GM12801 (cell line): ENCODE data around the gene DALRD3.

Experiments
- TF ChIP-seq, protein P1 (sequence below): IDR thresholded peaks from one replicate; pipeline ENCODE4 v1.5.1; 2011; ENCODE audit warnings: control low read depth; ENCODE audit not compliant: insufficient read length; ENCODE audit errors: extremely low read depth

DALRD3 gene

DNA sequence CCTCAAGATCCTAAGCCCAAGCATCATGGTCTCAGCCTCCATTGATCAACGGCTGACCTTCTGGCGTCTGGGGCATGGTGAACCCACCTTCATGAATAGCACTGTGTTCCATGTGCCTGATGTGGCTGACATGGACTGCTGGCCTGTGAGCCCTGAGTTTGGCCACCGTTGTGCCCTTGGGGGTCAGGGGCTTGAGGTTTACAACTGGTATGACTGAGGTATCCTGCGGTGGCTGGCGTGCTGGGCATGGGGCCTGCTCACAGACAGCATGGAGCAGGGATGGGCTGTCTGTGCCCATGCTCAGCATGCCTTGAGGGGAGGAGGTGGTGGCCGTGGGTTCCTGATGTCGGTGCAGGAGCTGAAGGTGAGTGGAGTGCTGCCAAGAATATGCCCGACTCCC is 3.3 kb downstream of the DALRD3 start:
- TF ChIP-seq, protein P1, sequence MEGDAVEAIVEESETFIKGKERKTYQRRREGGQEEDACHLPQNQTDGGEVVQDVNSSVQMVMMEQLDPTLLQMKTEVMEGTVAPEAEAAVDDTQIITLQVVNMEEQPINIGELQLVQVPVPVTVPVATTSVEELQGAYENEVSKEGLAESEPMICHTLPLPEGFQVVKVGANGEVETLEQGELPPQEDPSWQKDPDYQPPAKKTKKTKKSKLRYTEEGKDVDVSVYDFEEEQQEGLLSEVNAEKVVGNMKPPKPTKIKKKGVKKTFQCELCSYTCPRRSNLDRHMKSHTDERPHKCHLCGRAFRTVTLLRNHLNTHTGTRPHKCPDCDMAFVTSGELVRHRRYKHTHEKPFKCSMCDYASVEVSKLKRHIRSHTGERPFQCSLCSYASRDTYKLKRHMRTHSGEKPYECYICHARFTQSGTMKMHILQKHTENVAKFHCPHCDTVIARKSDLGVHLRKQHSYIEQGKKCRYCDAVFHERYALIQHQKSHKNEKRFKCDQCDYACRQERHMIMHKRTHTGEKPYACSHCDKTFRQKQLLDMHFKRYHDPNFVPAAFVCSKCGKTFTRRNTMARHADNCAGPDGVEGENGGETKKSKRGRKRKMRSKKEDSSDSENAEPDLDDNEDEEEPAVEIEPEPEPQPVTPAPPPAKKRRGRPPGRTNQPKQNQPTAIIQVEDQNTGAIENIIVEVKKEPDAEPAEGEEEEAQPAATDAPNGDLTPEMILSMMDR = no peak

DNA sequence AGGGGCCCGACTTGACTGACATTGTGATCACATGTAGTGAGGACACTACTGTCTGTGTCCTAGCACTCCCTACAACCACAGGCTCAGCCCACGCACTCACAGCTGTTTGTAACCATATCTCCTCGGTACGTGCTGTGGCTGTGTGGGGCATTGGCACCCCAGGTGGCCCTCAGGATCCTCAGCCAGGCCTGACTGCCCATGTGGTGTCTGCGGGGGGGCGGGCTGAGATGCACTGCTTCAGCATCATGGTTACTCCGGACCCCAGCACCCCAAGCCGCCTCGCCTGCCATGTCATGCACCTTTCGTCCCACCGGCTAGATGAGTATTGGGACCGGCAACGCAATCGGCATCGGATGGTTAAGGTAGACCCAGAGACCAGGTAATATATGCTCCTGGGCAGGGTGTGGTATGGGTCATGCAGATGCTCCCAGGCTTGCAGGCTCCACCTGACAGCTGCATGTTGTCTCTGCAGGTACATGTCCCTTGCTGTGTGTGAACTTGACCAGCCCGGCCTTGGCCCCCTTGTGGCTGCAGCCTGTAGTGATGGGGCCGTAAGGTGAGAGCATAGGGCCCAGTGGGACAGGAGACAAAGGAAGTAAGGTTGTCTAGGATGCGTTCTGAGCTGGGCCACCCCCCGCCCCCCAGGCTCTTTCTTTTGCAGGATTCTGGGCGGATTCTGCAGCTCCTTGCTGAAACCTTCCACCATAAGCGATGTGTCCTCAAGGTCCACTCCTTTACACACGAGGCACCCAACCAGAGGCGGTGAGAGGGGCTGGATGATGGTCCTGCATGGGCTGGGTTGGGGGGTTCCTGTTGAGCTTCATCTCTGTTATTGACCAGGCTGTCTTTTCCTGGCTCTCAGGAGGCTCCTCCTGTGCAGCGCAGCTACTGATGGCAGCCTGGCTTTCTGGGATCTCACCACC is 4.4 kb downstream of the DALRD3 start:
- TF ChIP-seq, protein P1 = peak; percentile 13

DNA sequence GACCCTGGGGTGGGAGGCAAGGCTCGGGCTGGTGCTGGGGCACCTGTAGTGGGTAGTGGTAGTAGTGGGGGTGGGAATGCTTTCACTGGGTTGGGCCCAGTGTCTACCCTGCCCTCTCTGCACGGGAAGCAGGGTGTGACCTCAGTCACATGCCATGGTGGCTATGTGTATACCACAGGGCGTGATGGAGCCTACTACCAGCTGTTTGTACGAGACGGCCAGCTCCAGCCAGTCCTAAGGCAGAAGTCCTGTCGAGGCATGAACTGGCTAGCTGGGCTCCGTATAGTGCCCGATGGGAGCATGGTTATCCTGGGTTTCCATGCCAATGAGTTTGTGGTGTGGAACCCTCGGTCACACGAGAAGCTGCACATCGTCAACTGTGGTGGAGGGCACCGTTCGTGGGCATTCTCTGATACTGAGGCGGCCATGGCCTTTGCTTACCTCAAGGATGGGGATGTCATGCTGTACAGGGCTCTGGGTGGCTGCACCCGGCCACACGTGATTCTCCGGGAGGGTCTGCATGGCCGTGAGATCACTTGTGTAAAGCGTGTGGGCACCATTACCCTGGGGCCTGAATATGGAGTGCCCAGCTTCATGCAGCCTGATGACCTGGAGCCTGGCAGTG is 5.2 kb downstream of the DALRD3 start:
- TF ChIP-seq, protein P1 = no peak

DNA sequence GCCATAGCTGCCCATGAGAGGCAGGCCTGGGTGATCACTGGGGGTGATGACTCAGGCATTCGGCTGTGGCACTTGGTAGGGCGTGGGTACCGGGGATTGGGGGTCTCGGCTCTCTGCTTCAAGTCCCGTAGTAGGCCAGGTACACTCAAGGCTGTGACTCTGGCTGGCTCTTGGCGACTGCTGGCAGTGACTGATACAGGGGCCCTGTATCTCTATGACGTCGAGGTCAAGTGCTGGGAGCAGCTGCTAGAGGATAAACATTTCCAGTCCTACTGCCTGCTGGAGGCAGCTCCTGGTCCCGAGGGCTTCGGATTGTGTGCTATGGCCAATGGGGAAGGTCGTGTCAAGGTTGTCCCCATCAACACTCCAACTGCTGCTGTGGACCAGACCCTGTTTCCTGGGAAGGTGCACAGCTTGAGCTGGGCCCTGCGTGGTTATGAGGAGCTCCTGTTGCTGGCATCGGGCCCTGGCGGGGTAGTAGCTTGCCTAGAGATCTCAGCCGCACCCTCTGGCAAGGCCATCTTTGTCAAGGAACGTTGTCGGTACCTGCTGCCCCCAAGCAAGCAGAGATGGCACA is 5.9 kb downstream of the DALRD3 start:
- TF ChIP-seq, protein P1 = no peak

DNA sequence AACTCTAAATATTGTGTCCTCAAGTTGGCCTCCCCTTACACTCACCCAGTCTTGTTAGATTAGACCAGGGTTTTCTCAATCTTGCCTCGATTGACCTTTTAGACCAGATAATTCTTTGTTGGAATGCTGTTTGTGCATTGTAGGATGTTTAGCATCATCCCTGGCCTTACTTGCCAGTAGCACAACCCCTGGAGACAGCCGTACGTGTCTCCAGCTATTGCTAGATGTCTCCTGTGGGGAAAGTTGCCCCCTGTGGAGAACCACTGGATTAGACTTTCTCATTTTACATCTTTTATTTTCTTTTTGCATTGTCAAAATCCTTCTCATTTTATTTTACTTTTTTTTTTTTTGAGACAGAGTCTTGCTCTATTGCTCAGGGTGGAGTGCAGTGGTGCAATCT is 9.0 kb downstream of the DALRD3 start:
- TF ChIP-seq, protein P1 = no peak

DNA sequence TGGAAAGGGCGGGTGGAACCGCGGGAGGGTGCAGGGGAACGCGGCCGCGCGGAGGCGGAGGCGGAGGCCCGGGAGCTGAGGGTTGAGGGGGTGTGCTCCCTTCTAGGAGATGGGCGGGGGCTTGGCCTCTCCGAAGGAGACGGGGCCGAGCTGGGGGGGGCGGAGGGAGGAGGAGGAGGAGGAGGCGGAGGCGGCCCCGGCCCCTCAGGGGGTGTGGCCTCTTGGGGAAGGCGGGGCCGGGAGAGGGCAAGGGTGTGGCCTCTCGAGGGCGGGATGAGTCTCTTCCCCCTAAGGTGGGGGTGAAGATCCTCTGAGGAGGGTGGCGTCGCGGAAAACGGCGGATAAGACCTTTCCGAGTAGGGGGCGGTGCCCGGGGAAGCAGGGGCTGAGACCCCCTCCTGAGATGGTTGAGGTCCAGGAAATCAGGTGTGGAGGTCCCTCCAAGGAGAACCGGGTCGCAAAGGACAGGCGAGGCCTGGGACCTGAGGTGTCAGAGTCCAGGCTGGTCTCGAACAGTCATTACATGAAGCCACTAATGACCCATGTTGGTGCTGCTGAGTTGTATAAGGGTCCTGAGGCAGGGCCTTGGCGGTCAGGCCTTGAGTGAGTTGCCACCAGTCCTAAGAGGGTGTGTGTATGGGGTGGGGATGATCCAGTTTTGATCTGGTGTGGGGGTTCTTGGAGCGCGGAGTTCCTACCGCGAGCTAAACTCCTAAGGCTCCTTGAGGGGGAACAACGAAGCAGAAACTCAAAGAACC is 10.4 kb downstream of the DALRD3 start:
- TF ChIP-seq, protein P1 = no peak
